Transverse colon (tissue), 3 donors: Measurements from ENCODE around the gene PROSER1.

ENCODE experiments used
- EP300 ChIP-seq: sonication (generic); formaldehyde crosslinking; IDR thresholded peaks from one replicate; pipeline ENCODE4 v1.6.1; 2017; ENCODE audit warnings: antibody characterized with exemption, low read depth
- POLR2A ChIP-seq: fragments of 450-650 bp; IDR thresholded peaks from one replicate; pipeline ENCODE4 v1.6.1; 2016; ENCODE audit warnings: antibody characterized with exemption, mild to moderate bottlenecking, moderate library complexity
- TF ChIP-seq, protein P1 (sequence below), 5 experiments: fragments of 200-600 bp in 3 of 5; fragments of 450-650 bp in 2 of 5; sonication (generic) in 3 of 5; IDR thresholded peaks; 1 replicate in 2 of 5; 2 replicates in 3 of 5; pipeline ENCODE4 v1.5.1; 2016 to 2017; ENCODE audit warnings: antibody characterized with exemption in 5 of 5, inconsistent platforms in 3 of 5, mild to moderate bottlenecking in 2 of 5, moderate library complexity in 1 of 5

DNA sequence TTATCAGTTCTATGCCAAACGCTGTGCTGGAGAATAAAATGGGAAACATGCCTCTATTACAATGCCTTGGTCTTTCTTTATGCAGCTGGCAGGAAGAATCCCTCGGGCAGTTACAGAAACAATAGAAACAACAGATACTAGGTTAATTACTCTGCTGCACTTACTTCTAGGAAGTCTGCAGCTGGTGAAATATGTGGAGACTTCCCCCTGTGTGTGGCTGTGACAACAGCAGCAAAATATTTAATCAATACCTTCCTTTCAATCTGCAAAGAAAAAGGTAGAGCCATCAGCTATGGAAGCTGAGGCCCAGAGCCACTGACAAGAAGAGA, 57.2 kb downstream of the PROSER1 start:
- no peak for TF ChIP-seq POLR2A
- TF ChIP-seq, protein P1, sequence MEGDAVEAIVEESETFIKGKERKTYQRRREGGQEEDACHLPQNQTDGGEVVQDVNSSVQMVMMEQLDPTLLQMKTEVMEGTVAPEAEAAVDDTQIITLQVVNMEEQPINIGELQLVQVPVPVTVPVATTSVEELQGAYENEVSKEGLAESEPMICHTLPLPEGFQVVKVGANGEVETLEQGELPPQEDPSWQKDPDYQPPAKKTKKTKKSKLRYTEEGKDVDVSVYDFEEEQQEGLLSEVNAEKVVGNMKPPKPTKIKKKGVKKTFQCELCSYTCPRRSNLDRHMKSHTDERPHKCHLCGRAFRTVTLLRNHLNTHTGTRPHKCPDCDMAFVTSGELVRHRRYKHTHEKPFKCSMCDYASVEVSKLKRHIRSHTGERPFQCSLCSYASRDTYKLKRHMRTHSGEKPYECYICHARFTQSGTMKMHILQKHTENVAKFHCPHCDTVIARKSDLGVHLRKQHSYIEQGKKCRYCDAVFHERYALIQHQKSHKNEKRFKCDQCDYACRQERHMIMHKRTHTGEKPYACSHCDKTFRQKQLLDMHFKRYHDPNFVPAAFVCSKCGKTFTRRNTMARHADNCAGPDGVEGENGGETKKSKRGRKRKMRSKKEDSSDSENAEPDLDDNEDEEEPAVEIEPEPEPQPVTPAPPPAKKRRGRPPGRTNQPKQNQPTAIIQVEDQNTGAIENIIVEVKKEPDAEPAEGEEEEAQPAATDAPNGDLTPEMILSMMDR (IDR thresholded peaks at IDR 0.05): no peak
- TF ChIP-seq EP300: no peak
